NCI-H2171 treated with DMSO at 0.1 percent for 48 hours (cell line): Measurements from ENCODE around the gene PCDHA10.
A peak's percentile ranks its signal among the peaks of the same experiment; 100 is the strongest.
"Not testable (repeated sequence)": the region's sequence is repeated elsewhere in the genome, so short reads cannot be mapped to it uniquely, and the experiment has no call there.

Source experiments
- DNase-seq: peaks from one replicate; lab custom pipeline; 2025; lab: John Stamatoyannopoulos, UW

PCDHA10 gene, protein sequence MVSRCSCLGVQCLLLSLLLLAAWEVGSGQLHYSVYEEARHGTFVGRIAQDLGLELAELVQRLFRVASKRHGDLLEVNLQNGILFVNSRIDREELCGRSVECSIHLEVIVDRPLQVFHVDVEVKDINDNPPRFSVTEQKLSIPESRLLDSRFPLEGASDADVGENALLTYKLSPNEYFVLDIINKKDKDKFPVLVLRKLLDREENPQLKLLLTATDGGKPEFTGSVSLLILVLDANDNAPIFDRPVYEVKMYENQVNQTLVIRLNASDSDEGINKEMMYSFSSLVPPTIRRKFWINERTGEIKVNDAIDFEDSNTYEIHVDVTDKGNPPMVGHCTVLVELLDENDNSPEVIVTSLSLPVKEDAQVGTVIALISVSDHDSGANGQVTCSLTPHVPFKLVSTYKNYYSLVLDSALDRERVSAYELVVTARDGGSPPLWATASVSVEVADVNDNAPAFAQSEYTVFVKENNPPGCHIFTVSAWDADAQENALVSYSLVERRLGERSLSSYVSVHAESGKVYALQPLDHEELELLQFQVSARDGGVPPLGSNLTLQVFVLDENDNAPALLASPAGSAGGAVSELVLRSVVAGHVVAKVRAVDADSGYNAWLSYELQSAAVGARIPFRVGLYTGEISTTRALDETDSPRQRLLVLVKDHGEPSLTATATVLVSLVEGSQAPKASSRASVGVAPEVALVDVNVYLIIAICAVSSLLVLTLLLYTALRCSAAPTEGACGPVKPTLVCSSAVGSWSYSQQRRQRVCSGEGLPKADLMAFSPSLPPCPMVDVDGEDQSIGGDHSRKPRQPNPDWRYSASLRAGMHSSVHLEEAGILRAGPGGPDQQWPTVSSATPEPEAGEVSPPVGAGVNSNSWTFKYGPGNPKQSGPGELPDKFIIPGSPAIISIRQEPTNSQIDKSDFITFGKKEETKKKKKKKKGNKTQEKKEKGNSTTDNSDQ

DNA sequence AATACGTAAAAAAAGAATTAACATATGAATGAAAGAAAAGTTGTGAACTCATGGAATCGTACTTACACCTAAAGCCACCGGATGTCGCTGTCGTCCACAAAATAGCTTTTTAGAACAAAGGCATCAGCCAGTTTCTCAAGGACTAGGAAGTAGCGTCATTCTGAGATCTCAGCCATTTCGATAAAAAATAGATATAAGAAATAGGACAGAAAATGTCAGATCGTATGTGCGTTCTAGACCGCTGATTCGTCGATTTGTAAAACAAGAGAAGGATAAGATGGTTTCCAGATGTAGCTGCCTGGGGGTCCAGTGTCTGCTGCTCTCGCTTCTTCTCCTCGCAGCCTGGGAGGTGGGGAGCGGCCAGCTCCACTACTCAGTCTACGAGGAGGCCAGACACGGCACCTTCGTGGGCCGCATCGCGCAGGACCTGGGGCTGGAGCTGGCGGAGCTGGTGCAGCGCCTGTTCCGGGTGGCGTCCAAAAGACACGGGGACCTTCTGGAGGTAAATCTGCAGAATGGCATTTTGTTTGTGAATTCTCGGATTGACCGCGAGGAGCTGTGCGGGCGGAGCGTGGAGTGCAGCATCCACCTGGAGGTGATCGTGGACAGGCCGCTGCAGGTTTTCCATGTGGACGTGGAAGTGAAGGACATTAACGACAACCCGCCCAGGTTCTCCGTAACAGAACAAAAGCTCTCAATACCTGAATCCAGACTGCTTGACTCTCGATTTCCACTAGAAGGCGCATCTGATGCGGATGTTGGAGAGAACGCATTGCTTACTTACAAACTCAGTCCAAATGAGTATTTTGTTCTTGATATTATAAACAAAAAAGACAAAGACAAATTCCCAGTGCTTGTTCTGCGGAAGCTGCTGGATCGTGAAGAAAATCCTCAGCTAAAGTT lies at the start of gene PCDHA10:
Gene PCDHA10, plus strand, starts transcription at position 126 of the 903 bp plus-strand sequence. Its CDS starts 152 bp downstream, at position 278.
- DNase-seq = no peak

DNA sequence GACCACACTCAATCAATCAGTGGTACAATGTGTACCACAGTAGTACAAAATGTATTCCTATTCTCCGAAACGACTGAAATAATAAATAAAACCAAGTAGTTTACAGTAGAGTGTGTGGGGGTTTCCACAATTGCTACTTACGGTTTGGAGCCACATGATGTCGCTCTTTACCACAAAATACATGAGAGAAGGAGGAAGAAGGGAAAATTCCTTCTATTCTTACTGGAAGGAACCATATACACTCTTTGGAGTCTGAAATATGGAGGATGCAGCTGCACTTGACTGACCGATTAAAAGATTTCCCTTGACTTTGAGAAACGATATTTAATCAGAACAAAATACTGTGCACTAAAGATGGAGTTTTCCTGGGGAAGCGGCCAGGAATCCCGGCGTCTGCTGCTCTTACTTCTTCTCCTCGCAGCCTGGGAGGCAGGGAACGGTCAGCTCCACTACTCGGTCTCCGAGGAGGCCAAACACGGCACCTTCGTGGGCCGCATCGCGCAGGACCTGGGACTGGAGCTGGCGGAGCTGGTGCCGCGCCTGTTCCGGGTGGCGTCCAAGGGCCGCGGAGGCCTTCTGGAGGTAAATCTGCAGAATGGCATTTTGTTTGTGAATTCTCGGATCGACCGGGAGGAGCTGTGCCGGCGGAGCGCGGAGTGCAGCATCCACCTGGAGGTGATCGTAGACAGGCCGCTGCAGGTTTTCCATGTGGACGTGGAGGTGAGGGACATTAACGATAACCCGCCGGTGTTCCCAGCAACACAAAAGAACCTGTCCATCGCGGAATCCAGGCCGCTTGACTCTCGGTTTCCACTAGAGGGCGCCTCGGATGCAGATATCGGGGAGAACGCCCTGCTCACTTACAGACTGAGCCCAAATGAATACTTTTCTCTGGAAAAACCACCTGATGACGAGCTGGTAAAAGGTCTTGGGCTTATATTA lies 48.6 kb upstream of the PCDHA10 start, which contains the start of gene PCDHA4:
Gene PCDHA4, plus strand, starts transcription at position 235 of the 942 bp plus-strand sequence.
- DNase-seq = no peak

DNA sequence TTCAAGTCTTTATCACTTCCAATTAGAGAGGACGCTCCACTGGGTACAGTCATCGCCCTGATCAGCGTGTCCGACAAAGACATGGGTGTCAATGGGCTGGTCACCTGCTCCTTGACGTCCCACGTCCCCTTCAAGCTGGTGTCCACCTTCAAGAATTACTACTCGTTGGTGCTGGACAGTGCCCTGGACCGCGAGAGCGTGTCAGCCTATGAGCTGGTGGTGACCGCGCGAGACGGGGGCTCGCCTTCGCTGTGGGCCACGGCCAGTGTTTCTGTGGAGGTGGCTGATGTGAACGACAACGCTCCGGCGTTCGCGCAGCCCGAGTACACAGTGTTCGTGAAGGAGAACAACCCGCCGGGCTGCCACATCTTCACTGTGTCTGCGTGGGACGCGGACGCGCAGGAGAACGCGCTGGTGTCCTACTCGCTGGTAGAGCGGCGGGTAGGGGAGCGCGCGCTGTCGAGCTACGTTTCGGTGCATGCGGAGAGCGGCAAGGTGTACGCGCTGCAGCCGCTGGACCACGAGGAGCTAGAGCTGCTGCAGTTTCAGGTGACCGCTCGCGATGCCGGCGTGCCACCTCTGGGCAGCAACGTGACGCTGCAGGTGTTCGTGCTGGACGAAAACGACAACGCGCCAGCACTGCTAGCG lies 47.3 kb upstream of the PCDHA10 start:
- not testable (repeated sequence) for DNase-seq

DNA sequence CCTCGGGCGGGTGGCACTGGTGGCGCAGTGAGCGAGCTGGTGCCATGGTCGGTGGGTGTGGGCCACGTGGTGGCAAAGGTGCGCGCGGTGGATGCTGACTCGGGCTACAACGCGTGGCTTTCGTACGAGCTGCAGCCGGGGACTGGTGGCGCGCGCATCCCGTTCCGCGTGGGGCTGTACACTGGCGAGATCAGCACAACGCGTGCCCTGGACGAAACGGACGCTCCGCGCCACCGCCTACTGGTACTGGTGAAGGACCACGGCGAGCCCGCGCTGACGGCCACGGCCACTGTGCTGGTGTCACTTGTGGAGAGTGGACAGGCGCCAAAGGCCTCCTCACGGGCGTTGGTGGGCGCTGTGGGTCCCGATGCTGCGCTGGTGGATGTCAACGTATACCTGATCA lies 46.8 kb upstream of the PCDHA10 start:
- no peak for DNase-seq

DNA sequence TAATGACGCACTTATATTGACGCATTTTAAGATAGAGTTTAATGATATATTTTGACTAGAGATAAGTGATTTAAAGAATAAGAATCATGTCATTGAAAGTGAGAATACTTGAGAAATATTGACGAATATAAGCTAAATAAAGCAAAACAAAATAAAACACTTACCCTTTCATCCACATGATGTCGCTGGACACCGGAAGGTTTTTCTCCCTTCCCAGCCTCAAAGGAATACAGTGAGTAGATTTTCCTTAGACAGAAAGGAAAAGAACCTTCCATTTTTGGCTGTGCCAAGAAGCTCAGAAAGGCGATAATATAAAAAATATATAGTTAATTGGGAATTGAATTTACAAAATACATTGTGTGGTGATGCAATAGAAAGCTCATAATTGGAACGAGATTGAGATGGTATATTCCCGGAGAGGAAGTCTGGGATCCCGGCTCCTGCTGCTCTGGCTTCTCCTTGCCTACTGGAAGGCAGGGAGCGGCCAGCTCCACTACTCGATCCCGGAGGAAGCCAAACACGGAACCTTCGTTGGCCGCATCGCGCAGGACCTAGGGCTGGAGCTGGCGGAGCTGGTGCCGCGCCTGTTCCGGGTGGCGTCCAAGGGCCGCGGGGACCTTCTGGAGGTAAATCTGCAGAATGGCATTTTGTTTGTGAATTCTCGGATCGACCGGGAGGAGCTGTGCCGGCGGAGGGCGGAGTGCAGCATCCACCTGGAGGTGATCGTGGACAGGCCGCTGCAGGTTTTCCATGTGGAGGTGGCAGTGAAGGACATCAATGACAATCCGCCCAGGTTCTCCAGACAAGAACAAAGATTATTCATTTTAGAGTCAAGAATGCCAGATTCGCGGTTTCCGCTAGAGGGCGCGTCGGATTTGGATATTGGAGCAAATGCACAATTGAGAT lies 34.1 kb upstream of the PCDHA10 start, which contains the start of gene PCDHA5:
Gene PCDHA5, plus strand, starts transcription at position 239 of the 906 bp plus-strand sequence.
- DNase-seq = no peak

DNA sequence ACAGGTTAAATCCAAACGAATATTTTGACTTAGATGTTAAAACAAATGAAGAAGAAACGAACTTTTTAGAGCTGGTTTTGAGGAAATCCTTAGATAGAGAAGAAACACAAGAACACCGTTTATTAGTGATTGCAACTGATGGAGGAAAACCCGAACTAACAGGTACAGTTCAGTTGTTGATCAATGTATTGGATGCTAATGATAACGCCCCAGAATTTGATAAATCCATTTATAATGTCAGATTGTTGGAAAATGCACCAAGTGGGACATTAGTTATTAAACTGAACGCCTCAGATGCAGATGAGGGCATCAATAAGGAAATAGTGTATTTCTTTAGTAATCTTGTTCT lies 33.4 kb upstream of the PCDHA10 start:
- DNase-seq = no peak

DNA sequence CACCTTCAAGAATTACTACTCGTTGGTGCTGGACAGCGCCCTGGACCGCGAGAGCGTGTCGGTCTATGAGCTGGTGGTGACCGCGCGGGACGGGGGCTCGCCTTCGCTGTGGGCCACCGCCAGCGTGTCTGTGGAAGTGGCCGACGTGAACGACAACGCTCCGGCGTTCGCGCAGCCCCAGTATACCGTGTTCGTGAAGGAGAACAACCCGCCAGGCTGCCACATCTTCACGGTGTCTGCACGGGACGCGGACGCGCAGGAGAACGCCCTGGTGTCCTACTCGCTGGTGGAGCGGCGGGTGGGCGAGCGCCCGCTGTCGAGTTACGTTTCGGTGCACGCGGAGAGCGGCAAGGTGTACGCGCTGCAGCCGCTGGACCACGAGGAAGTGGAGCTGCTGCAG lies 32.7 kb upstream of the PCDHA10 start:
- DNase-seq = not testable (repeated sequence)

DNA sequence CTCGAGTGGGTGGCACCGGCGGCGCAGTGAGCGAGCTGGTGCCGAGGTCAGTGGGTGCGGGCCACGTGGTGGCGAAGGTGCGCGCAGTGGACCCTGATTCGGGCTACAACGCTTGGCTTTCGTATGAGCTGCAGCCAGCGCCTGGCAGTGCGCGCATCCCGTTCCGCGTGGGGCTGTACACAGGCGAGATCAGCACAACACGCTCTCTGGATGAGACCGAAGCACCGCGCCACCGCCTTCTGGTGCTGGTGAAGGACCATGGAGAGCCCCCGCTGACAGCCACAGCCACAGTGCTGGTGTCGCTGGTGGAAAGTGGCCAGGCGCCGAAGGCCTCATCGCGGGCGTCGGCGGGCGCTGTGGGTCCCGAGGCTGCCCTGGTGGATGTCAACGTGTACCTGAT lies 32.2 kb upstream of the PCDHA10 start:
- DNase-seq = no peak

DNA sequence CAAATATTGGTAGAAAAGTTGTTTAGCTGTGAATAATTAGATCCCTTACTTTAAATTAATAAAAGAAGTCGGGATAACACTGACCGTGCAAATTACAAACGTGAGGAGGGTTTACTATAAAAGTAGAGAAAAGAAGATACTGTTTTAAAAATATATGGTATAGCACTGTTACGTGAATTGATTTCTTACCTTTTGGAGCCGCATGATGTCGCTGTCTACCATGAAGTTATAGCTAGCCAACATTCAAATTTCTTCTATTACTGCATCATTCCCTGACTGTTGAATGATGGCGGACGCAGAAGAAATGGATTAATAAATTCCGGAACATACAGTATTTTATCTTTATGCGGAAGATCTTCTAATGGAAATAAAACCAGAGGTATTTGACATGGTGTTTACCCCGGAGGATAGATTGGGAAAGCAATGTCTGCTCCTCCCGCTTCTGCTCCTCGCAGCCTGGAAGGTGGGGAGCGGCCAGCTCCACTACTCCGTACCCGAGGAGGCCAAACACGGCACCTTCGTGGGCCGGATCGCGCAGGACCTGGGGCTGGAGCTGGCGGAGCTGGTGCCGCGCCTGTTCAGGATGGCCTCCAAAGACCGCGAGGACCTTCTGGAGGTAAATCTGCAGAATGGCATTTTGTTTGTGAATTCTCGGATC lies 27.9 kb upstream of the PCDHA10 start, which contains the start of gene PCDHA6:
Gene PCDHA6, plus strand, starts transcription at position 257 of the 658 bp plus-strand sequence. Its CDS starts 132 bp downstream, at position 389.
- peak; percentile 64 for DNase-seq

DNA sequence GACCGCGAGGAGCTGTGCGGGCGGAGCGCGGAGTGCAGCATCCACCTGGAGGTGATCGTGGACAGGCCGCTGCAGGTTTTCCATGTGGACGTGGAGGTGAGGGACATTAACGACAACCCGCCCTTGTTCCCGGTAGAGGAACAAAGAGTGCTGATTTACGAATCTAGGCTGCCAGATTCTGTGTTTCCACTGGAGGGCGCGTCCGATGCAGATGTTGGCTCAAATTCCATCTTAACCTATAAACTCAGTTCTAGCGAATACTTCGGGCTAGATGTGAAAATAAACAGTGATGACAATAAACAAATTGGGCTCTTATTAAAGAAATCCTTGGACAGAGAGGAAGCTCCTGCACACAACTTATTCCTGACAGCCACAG lies 27.3 kb upstream of the PCDHA10 start:
- DNase-seq = peak; percentile 73

DNA sequence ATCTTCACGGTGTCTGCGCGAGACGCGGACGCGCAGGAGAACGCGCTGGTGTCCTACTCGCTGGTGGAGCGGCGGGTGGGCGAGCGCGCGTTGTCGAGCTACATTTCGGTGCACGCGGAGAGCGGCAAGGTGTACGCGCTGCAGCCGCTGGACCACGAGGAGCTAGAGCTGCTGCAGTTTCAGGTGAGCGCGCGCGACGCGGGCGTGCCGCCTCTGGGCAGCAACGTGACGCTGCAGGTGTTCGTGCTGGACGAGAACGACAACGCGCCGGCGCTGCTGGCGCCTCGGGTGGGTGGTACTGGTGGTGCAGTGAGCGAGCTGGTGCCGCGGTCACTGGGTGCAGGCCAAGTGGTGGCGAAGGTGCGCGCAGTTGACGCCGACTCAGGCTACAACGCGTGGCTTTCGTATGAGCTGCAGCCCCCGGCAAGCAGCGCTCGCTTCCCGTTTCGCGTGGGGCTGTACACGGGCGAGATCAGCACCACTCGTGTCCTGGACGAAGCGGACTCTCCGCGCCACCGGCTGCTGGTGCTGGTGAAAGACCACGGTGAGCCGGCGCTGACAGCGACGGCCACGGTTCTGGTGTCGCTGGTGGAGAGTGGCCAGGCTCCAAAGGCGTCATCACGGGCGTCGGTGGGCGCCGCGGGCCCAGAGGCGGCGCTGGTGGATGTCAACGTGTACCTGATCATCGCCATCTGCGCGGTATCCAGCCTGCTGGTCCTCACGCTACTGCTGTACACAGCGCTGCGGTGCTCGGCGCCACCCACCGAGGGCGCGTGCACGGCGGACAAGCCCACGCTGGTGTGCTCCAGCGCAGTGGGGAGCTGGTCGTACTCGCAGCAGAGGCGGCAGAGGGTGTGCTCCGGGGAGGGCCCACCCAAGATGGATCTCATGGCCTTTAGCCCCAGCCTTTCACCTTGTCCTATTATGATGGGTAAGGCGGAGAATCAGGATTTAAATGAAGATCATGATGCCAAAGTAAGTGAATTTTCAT lies 25.9 kb upstream of the PCDHA10 start:
- not testable (repeated sequence) for DNase-seq

DNA sequence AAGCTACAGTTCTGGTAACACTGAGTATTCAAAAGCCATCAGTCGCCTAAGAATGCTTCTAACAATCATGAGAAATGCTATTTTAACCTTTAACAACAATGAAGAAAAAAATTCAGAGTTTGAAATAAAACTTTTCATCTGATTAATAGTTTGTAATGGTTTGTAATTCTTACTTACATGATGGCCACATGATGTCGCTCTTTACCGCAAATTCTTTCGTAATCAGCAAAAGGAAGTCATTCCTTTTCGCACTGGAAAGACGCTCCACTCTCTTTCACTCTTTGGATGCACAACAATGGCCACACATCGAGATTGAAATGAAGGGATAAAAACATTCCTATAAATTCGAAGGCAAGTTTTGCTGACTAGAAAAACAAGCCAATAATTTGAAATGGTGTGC lies 21.7 kb upstream of the PCDHA10 start, which contains the start of gene PCDHA7:
Gene PCDHA7, plus strand, starts transcription at position 277 of the 400 bp plus-strand sequence. Its CDS starts 115 bp downstream, at position 392.
- no peak for DNase-seq

DNA sequence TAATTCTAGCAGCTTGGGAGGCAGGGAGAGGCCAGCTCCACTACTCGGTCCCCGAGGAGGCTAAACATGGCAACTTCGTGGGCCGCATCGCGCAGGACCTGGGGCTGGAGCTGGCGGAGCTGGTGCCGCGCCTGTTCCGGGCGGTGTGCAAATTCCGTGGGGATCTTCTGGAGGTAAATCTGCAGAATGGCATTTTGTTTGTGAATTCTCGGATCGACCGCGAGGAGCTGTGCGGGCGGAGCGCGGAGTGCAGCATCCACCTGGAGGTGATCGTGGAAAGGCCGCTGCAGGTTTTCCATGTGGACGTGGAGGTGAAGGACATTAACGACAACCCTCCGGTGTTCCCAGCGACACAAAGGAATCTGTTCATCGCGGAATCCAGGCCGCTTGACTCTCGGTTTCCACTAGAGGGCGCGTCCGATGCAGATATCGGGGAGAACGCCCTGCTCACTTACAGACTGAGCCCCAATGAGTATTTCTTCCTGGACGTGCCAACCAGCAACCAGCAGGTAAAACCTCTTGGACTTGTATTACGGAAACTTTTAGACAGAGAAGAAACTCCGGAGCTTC lies 21.2 kb upstream of the PCDHA10 start:
- not testable (repeated sequence) for DNase-seq

DNA sequence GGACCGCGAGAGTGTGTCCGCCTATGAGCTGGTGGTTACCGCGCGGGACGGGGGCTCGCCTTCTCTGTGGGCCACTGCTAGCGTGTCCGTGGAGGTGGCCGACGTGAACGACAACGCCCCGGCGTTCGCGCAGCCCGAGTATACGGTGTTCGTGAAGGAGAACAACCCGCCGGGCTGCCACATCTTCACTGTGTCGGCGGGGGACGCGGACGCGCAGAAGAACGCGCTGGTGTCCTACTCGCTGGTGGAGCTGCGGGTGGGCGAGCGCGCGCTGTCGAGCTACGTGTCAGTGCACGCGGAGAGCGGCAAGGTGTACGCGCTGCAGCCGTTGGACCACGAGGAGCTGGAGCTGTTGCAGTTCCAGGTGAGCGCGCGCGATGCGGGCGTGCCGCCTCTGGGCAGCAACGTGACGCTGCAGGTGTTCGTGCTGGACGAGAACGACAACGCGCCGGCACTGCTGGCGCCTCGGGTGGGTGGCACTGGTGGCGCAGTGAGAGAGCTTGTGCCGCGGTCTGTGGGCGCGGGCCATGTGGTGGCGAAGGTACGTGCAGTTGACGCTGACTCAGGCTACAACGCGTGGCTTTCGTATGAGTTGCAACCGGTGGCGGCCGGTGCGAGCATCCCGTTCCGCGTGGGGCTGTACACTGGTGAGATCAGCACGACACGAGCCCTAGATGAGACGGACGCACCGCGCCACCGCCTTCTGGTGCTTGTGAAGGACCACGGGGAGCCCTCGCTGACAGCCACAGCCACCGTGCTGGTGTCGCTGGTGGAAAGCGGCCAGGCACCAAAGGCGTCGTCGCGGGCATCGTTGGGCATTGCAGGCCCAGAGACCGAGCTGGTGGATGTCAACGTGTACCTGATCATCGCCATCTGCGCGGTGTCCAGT lies 19.8 kb upstream of the PCDHA10 start:
- no peak for DNase-seq
